Thyroid gland (tissue), 4 donors: Measurements from ENCODE around the gene TRIM13. TPM values are rescaled to one million over a fixed set of nuclear protein-coding genes. Genes with fewer than 3 reads are reported as not detected.

Experiments used
- DNase-seq, 2 donors: peaks; one replicate each; pipeline ENCODE4 v3.0.0-alpha.2; 2019
- H3K27ac ChIP-seq, 3 donors: fragments of 200-600 bp; sonication (generic); 1 replicate in 2 of 3; 2 replicates in 1 of 3; pipeline ENCODE4 v1.5.1; 2016 to 2019; ENCODE audit warnings: mild to moderate bottlenecking in 1 of 3, moderate library complexity in 1 of 3
- H3K27me3 ChIP-seq: fragments of 200-600 bp; sonication (generic); one replicate; pipeline ENCODE4 v1.5.1; 2019
- H3K36me3 ChIP-seq, 2 donors: fragments of 200-600 bp; sonication (generic); one replicate each; pipeline ENCODE4 v1.5.1; 2016 to 2019
- H3K4me1 ChIP-seq, 2 donors: fragments of 200-600 bp; sonication (generic); one replicate each; pipeline ENCODE4 v1.5.1; 2017 to 2019
- H3K4me3 ChIP-seq, 3 donors: fragments of 200-600 bp; sonication (generic); replicated peaks in 1 of 3; 1 replicate in 2 of 3; 2 replicates in 1 of 3; pipeline ENCODE4 v1.5.1; 2016; ENCODE audit warnings: mild to moderate bottlenecking in 1 of 3
- H3K9me3 ChIP-seq: fragments of 200-600 bp; sonication (generic); one replicate; pipeline ENCODE4 v1.5.1; 2017
- POLR2A ChIP-seq, 2 donors: fragments of 450-650 bp; IDR thresholded peaks; one replicate each; pipeline ENCODE4 v1.6.1; 2017; ENCODE audit warnings: antibody characterized with exemption in 2 of 2, mild to moderate bottlenecking in 2 of 2, moderate library complexity in 1 of 2
- WGBS, 2 donors: methylation state at CpG; one replicate each; pipeline ENCODE4 v1.1.5; 2017; 5-methylcytosine and 5-hydroxymethylcytosine counted together
- intact Hi-C: fragments of 100-400 bp; cut with DNase I; formaldehyde crosslinking; loops from one replicate; pipeline ENCODE4 v1.15.1; 2023
- total RNA-seq, 4 donors: library from RNA; depleted of rRNA; stranded (reverse); fragments of >200 nt; gene quantifications; one replicate each; pipeline ENCODE4 v1.2.3, GENCODE V29; 2016
- TF ChIP-seq, protein P1 (sequence below), 6 experiments: fragments of 200-600 bp in 3 of 6; fragments of 450-650 bp in 3 of 6; sonication (generic) in 3 of 6; IDR thresholded peaks; one replicate each; pipeline ENCODE4 v1.5.1; 2016 to 2019; ENCODE audit warnings: antibody characterized with exemption in 6 of 6, mild to moderate bottlenecking in 2 of 6, inconsistent platforms in 1 of 6, moderate library complexity in 1 of 6

The TRIM13 gene
- total RNA-seq, 4 donors from 2014 or later = 24.5 to 38.7 (median 29.0) TPM

DNA sequence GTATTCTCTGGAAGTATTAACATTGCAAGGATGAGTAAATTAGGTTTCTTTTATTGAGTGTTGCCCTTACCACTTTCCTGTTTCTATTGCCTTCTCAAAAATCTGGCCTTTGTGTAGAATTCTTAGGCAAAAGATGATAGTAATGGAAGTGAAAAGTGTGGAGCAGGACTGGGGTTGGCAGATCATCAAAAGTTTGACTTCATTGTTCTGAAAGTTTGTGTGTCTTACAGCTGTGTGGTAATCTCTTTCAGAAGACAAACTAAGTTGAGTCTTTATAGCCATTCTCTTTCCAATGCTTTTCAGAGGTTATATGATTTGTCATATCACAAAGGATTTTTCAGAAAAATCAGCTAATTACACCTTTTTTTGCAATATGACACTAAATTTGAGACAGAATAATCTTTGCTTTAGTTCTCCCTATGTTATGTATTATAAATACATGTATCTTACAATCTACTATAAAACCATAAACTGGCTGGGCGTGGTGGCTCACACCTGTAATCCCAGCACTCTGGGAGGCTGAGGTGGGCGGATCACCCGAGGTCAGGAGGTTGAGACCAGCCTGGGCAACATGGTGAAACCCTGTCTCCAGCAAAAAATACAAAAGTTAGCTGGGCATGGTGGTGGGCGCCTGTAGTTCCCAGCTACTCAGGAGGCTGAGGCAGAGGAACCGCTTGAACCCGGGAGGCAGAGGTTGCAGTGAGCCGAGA is 9.7 kb downstream of the TRIM13 start:
- TF ChIP-seq POLR2A (IDR thresholded peaks at IDR 0.05) = no peak
- TF ChIP-seq, protein P1, sequence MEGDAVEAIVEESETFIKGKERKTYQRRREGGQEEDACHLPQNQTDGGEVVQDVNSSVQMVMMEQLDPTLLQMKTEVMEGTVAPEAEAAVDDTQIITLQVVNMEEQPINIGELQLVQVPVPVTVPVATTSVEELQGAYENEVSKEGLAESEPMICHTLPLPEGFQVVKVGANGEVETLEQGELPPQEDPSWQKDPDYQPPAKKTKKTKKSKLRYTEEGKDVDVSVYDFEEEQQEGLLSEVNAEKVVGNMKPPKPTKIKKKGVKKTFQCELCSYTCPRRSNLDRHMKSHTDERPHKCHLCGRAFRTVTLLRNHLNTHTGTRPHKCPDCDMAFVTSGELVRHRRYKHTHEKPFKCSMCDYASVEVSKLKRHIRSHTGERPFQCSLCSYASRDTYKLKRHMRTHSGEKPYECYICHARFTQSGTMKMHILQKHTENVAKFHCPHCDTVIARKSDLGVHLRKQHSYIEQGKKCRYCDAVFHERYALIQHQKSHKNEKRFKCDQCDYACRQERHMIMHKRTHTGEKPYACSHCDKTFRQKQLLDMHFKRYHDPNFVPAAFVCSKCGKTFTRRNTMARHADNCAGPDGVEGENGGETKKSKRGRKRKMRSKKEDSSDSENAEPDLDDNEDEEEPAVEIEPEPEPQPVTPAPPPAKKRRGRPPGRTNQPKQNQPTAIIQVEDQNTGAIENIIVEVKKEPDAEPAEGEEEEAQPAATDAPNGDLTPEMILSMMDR (IDR thresholded peaks at IDR 0.05) = no peak

GRCh38 chr13:50011461-50011860 is 14.6 kb downstream of the TRIM13 start:
- intact Hi-C loops = no loop called here
- no peak for DNase-seq
- TF ChIP-seq POLR2A (IDR thresholded peaks at IDR 0.05) = no peak
- TF ChIP-seq, protein P1 (IDR thresholded peaks at IDR 0.05) = no peak
- Histone ChIP-seq H3K36me3 (peaks cover 4 to 14% of the 10 kb centered on the region in 2 donors), H3K27ac (no peak overlapping the region), H3K4me1 (peaks cover 0 to under 1% of the 10 kb centered on the region in 2 donors), H3K9me3 (no peaks in the 10 kb centered on the region), H3K27me3 (no peaks in the 10 kb centered on the region), H3K4me3 (no peak overlapping the region)
- 89 to 93% methylated on average over 1 of the region's 1 CpG for WGBS, 2 donors

More for the DNA sequence above, 9.7 kb downstream of the TRIM13 start:
- no peak for DNase-seq
- H3K27ac ChIP-seq = no peak overlapping the region
- WGBS, 2 donors = 95 to 97% methylated on average over 7 of the region's 7 CpGs
- peaks cover 5 to 7% of the 10 kb centered on the region in 2 donors for H3K4me1 ChIP-seq
- no peak overlapping the region for H3K4me3 ChIP-seq
- H3K27me3 ChIP-seq = no peaks in the 10 kb centered on the region
- H3K9me3 ChIP-seq = no peaks in the 10 kb centered on the region
- H3K36me3 ChIP-seq = peaks cover 0 to 4% of the 10 kb centered on the region in 2 donors
- intact Hi-C loops = no loop called here

DNA sequence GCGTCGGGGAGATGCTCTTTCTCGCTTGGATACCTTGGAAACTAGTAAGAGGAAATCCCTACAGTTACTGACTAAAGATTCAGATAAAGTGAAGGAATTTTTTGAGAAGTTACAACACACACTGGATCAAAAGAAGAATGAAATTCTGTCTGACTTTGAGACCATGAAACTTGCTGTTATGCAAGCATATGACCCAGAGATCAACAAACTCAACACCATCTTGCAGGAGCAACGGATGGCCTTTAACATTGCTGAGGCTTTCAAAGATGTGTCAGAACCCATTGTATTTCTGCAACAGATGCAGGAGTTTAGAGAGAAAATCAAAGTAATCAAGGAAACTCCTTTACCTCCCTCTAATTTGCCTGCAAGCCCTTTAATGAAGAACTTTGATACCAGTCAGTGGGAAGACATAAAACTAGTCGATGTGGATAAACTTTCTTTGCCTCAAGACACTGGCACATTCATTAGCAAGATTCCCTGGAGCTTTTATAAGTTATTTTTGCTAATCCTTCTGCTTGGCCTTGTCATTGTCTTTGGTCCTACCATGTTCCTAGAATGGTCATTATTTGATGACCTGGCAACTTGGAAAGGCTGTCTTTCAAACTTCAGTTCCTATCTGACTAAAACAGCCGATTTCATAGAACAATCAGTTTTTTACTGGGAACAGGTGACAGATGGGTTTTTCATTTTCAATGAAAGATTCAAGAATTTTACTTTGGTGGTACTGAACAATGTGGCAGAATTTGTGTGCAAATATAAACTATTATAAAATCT is 15.7 kb downstream of the TRIM13 start:
- WGBS, 2 donors = 96 to 97% methylated on average over 6 of the region's 6 CpGs
- H3K36me3 ChIP-seq = peaks cover 4 to 14% of the 10 kb centered on the region in 2 donors
- H3K27me3 ChIP-seq = no peaks in the 10 kb centered on the region
- no peak overlapping the region for H3K4me3 ChIP-seq
- no peaks in the 10 kb centered on the region for H3K4me1 ChIP-seq
- no peak for TF ChIP-seq POLR2A (IDR thresholded peaks at IDR 0.05)
- TF ChIP-seq, protein P1 (IDR thresholded peaks at IDR 0.05) = no peak
- H3K27ac ChIP-seq = no peak overlapping the region
- no peak for DNase-seq
- intact Hi-C loops = no loop called here
- no peaks in the 10 kb centered on the region for H3K9me3 ChIP-seq

DNA sequence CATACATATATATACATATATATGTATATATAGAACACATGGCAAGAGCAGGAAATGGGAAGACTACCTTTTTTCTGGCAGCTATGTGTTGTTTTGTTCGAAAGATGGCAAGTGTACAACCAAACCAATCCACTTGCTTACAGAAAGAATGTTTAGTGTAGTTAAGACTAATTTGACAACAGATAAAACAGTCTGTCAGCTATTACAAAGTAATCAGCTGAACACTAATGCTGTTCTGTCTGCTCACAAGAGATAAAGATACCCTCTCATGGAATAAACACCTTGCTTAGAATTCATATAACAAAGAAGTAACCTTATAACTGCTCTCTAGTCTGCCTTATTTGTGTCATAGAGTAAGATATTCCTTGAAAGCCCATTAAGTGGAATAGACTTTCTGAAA is 17.5 kb downstream of the TRIM13 start:
- no peaks in the 10 kb centered on the region for H3K4me1 ChIP-seq
- WGBS, 2 donors = 95 to 97% methylated on average over 1 of the region's 1 CpG
- no peaks in the 10 kb centered on the region for H3K9me3 ChIP-seq
- H3K4me3 ChIP-seq = no peak overlapping the region
- H3K27ac ChIP-seq = no peak overlapping the region
- TF ChIP-seq POLR2A (IDR thresholded peaks at IDR 0.05) = no peak
- TF ChIP-seq, protein P1 (IDR thresholded peaks at IDR 0.05) = no peak
- peaks cover 4 to 14% of the 10 kb centered on the region in 2 donors for H3K36me3 ChIP-seq
- H3K27me3 ChIP-seq = no peaks in the 10 kb centered on the region
- intact Hi-C loops = no loop called here
- DNase-seq = no peak

- H3K4me3 ChIP-seq = no peak within 1 kb of the TSS
- no peak within 1 kb of the TSS for H3K27ac ChIP-seq
- H3K4me1 ChIP-seq = no peaks in the 10 kb centered on the region
- no peaks in the 10 kb centered on the region for H3K9me3 ChIP-seq
- DNase-seq = no peak
- peaks cover 4 to 14% of the 10 kb centered on the region in 2 donors for H3K36me3 ChIP-seq
- no peaks in the 10 kb centered on the region for H3K27me3 ChIP-seq
- TF ChIP-seq, protein P1 (IDR thresholded peaks at IDR 0.05) = no peak
- no peak for TF ChIP-seq POLR2A (IDR thresholded peaks at IDR 0.05)
- WGBS, 2 donors = 67 to 68% methylated on average over 5 of the region's 5 CpGs
- intact Hi-C loops = no loop called here
Measured at GRCh38 chr13:50015258-50015657, 18.4 kb downstream of the TRIM13 start, which contains the start of gene KCNRG. Gene KCNRG, plus strand, starts transcription at chr13:50015444. Its CDS starts 50 bp downstream, at chr13:50015494.
